Nephron (organoid): ENCODE measurements around the gene ERMP1.

ENCODE experiments used
- H3K27ac Mint-ChIP-seq, 3 experiments: 2 replicates each; pipeline ENCODE4 v1.8.0; 2020; ENCODE audit warnings: mixed read lengths in 3 of 3, mild to moderate bottlenecking in 2 of 3, moderate library complexity in 1 of 3
- H3K27me3 Mint-ChIP-seq: 2 replicates; pipeline ENCODE4 v1.8.0; 2021; ENCODE audit warnings: low read depth, mild to moderate bottlenecking, moderate library complexity, mixed read lengths
- H3K36me3 Mint-ChIP-seq: 2 replicates; pipeline ENCODE4 v1.8.0; 2020; ENCODE audit warnings: low read depth, mixed read lengths
- H3K4me1 Mint-ChIP-seq: 2 replicates; pipeline ENCODE4 v1.8.0; 2020; ENCODE audit warnings: mixed read lengths
- H3K4me3 Mint-ChIP-seq, 3 experiments: 2 replicates each; pipeline ENCODE4 v1.8.0; 2020; ENCODE audit warnings: mild to moderate bottlenecking in 3 of 3, mixed read lengths in 3 of 3, moderate library complexity in 2 of 3
- H3K9me3 Mint-ChIP-seq: 2 replicates; pipeline ENCODE4 v1.8.0; 2020; ENCODE audit warnings: mixed read lengths
- CTCF ChIP-seq, 3 experiments: fragments of 200-600 bp; sonication (generic); IDR thresholded peaks; one replicate each; pipeline ENCODE4 v1.5.0; 2021; ENCODE audit warnings: antibody characterized with exemption in 3 of 3; ENCODE audit not compliant: unreplicated experiment in 3 of 3

The ERMP1 gene

GRCh38 chr9:5842929-5843793 lies 10.2 kb upstream of the ERMP1 start:
- Mint-ChIP-seq H3K4me1 (peaks cover 63% of the 10 kb centered on the region), H3K36me3 (peaks cover 4% of the 10 kb centered on the region), H3K27ac (peak overlapping the region; percentile 98 to 100 (median 99)), H3K4me3 (peak overlapping the region; percentile 45 to 60 (median 48)), H3K27me3 (no peaks in the 10 kb centered on the region), H3K9me3 (no peaks in the 10 kb centered on the region)
- no peak for TF ChIP-seq CTCF (IDR thresholded peaks at IDR 0.05; ENCODE audit: unreplicated experiment in 3 of 3)

- no peaks in the 10 kb centered on the region for H3K27me3 Mint-ChIP-seq
- H3K4me1 Mint-ChIP-seq, result peaks cover 63% of the 10 kb centered on the region
- peaks cover 4% of the 10 kb centered on the region for H3K36me3 Mint-ChIP-seq
- no peak overlapping the region for H3K4me3 Mint-ChIP-seq
- no peak for TF ChIP-seq CTCF (IDR thresholded peaks at IDR 0.05; ENCODE audit: unreplicated experiment in 3 of 3)
- peak overlapping the region in 2 of 3 experiments; percentile 44 to 100 for H3K27ac Mint-ChIP-seq
- H3K9me3 Mint-ChIP-seq, result no peaks in the 10 kb centered on the region
These were observed 9.1 kb upstream of the ERMP1 start for GRCh38 chr9:5841771-5842573.

- H3K4me1 Mint-ChIP-seq, result peaks cover 55% of the 10 kb centered on the region
- no peaks in the 10 kb centered on the region for H3K27me3 Mint-ChIP-seq
- no peaks in the 10 kb centered on the region for H3K9me3 Mint-ChIP-seq
- H3K36me3 Mint-ChIP-seq, result peaks cover 4% of the 10 kb centered on the region
- no peak for TF ChIP-seq CTCF (IDR thresholded peaks at IDR 0.05; ENCODE audit: unreplicated experiment in 3 of 3)
- peak overlapping the region; percentile 45 to 69 (median 46) for H3K27ac Mint-ChIP-seq
- H3K4me3 Mint-ChIP-seq, result no peak overlapping the region
These were observed 7.9 kb upstream of the ERMP1 start for GRCh38 chr9:5840788-5841187.

GRCh38 chr9:5839572-5839902 lies 6.6 kb upstream of the ERMP1 start:
- H3K27me3 Mint-ChIP-seq, result no peaks in the 10 kb centered on the region
- H3K4me1 Mint-ChIP-seq, result peaks cover 45% of the 10 kb centered on the region
- no peak for TF ChIP-seq CTCF (IDR thresholded peaks at IDR 0.05; ENCODE audit: unreplicated experiment in 3 of 3)
- H3K36me3 Mint-ChIP-seq, result peaks cover 4% of the 10 kb centered on the region
- no peaks in the 10 kb centered on the region for H3K9me3 Mint-ChIP-seq
- H3K4me3 Mint-ChIP-seq, result no peak overlapping the region
- peak overlapping the region in 2 of 3 experiments; percentile 40 to 59 for H3K27ac Mint-ChIP-seq

GRCh38 chr9:5838884-5839571 lies 6.1 kb upstream of the ERMP1 start:
- no peak overlapping the region for H3K4me3 Mint-ChIP-seq
- H3K36me3 Mint-ChIP-seq, result peaks cover 4% of the 10 kb centered on the region
- H3K4me1 Mint-ChIP-seq, result peaks cover 43% of the 10 kb centered on the region
- H3K27me3 Mint-ChIP-seq, result no peaks in the 10 kb centered on the region
- H3K27ac Mint-ChIP-seq, result peak overlapping the region in 2 of 3 experiments; percentile 40 to 59
- TF ChIP-seq CTCF (IDR thresholded peaks at IDR 0.05; ENCODE audit: unreplicated experiment in 3 of 3), result no peak
- no peaks in the 10 kb centered on the region for H3K9me3 Mint-ChIP-seq
